ENCODE measurements around the gene PLEKHA8.

- TF ChIP-seq EZH2 (IDR thresholded peaks at IDR 0.05) (no peak), POLR2AphosphoS5 (IDR thresholded peaks at IDR 0.05; ENCODE audit: borderline replicate concordance, low read depth, low read length) (no peak), FOXP2 (optimal IDR thresholded peaks at IDR 0.05; ENCODE audit: control extremely low read depth, extremely low read length, insufficient read depth) (no peak)
These were observed 12.7 kb downstream of the PLEKHA8 start for GRCh38 chr7:30040938-30041337.
